ENCODE results near the gene SCNN1A. TPM values are rescaled to one million over a fixed set of nuclear protein-coding genes. Genes with fewer than 3 reads are reported as not detected.

The SCNN1A gene
- polyA plus RNA-seq, 1 experiment, result 0.36 TPM

- ChIA-PET POLR2A (no interaction called here), CTCF (interaction anchor here (0.5 to 1.8 kb wide), 2 partner anchors 11 to 41 kb away, joined by 3 to 13 read pairs; no protein-coding TSS in a partner anchor)
- no peaks in the 10 kb centered on the region for H3K27me3 ChIP-seq (ENCODE audit: control insufficient read depth, insufficient read depth, low read length)
- DNase-seq (ENCODE audit: low read depth), result no peak
- TF ChIP-seq CTCF (IDR thresholded peaks at IDR 0.05; ENCODE audit: insufficient read depth, low read depth, low read length), result no peak
- peaks cover 41% of the 10 kb centered on the region for H3K36me3 ChIP-seq (ENCODE audit: control insufficient read depth, insufficient read depth, low read length)
- H3K4me3 ChIP-seq (ENCODE audit: low read depth, low read length), result no peak overlapping the region
Measured at GRCh38 chr12:6333566-6333965, 41.8 kb downstream of the SCNN1A start.

GRCh38 chr12:6333029-6333428 lies 42.3 kb downstream of the SCNN1A start:
- POLR2A ChIA-PET, result no interaction called here
- H3K36me3 ChIP-seq (ENCODE audit: control insufficient read depth, insufficient read depth, low read length), result peaks cover 45% of the 10 kb centered on the region

GRCh38 chr12:6332459-6332858 lies 42.9 kb downstream of the SCNN1A start:
- Histone ChIP-seq H3K36me3 (ENCODE audit: control insufficient read depth, insufficient read depth, low read length) (peaks cover 51% of the 10 kb centered on the region), H3K4me3 (ENCODE audit: low read depth, low read length) (no peak overlapping the region), H3K27me3 (ENCODE audit: control insufficient read depth, insufficient read depth, low read length) (no peaks in the 10 kb centered on the region)
- CTCF ChIA-PET, result interaction anchor here (0.6 to 1.3 kb wide), 3 partner anchors 9 to 133 kb away, joined by 3 to 5 read pairs (median 4); no protein-coding TSS in a partner anchor
- DNase-seq (ENCODE audit: low read depth), result no peak
- no peak for TF ChIP-seq CTCF (IDR thresholded peaks at IDR 0.05; ENCODE audit: insufficient read depth, low read depth, low read length)
- POLR2A ChIA-PET, result no interaction called here

More at GRCh38 chr12:6333029-6333428, 42.3 kb downstream of the SCNN1A start:
- H3K27me3 ChIP-seq (ENCODE audit: control insufficient read depth, insufficient read depth, low read length), result no peaks in the 10 kb centered on the region
- no peak for TF ChIP-seq CTCF (IDR thresholded peaks at IDR 0.05; ENCODE audit: insufficient read depth, low read depth, low read length)
- CTCF ChIA-PET, result interaction anchor here (0.8 to 1.3 kb wide), 2 partner anchors 9 to 133 kb away, joined by 4 to 5 read pairs; no protein-coding TSS in a partner anchor
- no peak for DNase-seq (ENCODE audit: low read depth)
- no peak overlapping the region for H3K4me3 ChIP-seq (ENCODE audit: low read depth, low read length)

DNA sequence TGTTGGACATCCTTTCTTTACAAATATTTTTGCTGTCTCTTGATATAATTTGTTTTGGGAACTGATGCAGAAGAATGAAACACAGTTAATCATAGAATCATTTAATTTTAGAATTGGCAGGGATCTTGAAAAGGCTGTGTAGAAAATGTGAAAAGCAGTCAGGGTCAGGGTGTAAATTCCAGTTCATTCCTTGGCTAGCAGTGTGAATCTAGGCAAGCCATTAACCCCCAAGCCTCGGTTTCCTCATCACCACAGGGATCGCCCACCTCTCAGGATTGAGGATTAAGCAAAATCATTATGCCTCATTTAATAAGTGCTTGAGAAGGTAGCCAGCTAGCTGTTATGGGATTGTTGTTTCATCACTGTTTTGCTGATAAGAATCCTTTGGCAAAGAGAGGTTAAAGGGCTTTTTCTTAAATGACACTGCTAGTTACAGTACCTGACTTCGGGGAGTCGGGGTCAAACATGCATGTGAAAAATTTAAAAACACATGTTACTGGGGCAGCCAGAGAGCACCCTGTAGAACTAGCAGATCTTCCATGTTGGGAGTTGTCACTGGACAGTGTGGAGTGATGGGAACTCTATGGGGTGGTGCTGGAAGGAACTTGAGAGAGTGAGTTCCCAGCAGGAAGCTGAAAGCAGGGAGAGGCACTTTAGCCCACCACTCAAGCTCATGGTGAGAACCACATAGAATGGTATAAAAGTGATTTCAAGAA lies 44.2 kb downstream of the SCNN1A start:
- no peak for TF ChIP-seq CTCF (IDR thresholded peaks at IDR 0.05; ENCODE audit: insufficient read depth, low read depth, low read length)
- Histone ChIP-seq H3K36me3 (ENCODE audit: control insufficient read depth, insufficient read depth, low read length) (peaks cover 55% of the 10 kb centered on the region), H3K4me3 (ENCODE audit: low read depth, low read length) (no peak overlapping the region), H3K27me3 (ENCODE audit: control insufficient read depth, insufficient read depth, low read length) (no peaks in the 10 kb centered on the region)
- CTCF ChIA-PET, result no interaction called here
- POLR2A ChIA-PET, result interaction anchor here (0.7 kb wide), 1 partner anchor 85 kb away, joined by 3 read pairs; no protein-coding TSS in a partner anchor
- no peak for DNase-seq (ENCODE audit: low read depth)

DNA sequence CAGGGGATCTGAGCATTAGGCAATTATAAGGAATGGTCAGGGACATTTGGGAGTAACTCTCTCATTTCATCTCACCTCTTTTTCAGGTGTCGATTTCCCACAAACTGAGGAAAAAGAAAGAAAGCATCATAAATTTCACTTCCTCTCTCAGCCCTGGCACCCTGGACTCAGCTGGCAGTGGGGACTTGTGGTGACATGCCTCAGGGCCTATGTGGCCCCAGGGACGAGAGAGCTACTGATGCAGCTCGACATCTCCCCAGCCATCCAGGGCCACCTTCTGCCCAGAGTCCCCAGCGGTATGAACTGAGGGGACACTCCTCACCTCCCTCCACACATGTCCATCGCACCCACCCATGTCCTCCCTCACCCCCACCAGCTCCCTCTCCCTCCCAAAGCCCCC lies 45.2 kb downstream of the SCNN1A start:
- ChIA-PET POLR2A (interaction anchor here (0.6 to 0.7 kb wide), 2 partner anchors 9 to 86 kb away, joined by 3 read pairs; no protein-coding TSS in a partner anchor), CTCF (interaction anchor here (1.2 kb wide), 1 partner anchor 135 kb away, joined by 5 read pairs; no protein-coding TSS in a partner anchor)
- Histone ChIP-seq H3K27me3 (ENCODE audit: control insufficient read depth, insufficient read depth, low read length) (no peaks in the 10 kb centered on the region), H3K36me3 (ENCODE audit: control insufficient read depth, insufficient read depth, low read length) (peaks cover 55% of the 10 kb centered on the region), H3K4me3 (ENCODE audit: low read depth, low read length) (no peak overlapping the region)
- no peak for TF ChIP-seq CTCF (IDR thresholded peaks at IDR 0.05; ENCODE audit: insufficient read depth, low read depth, low read length)
- DNase-seq (ENCODE audit: low read depth), result no peak
